Gastrocnemius medialis (tissue), 4 donors: ENCODE results near the gene DCPS. TPM values are rescaled to one million over a fixed set of nuclear protein-coding genes. Genes with fewer than 3 reads are reported as not detected.

Experiments used
- ATAC-seq, 2 donors: fragments of 150-250 bp; one replicate each; pipeline ENCODE4 v1.9.1; 2016
- DNase-seq, 2 donors: peaks; one replicate each; pipeline ENCODE4 v3.0.0-alpha.2; 2019
- H3K27ac ChIP-seq, 4 donors: fragments of 200-600 bp; sonication (generic); 1 replicate in 1 of 4; 2 replicates in 3 of 4; pipeline ENCODE4 v1.5.1; 2016 to 2018; ENCODE audit warnings: mild to moderate bottlenecking in 2 of 4, moderate library complexity in 1 of 4
- H3K27me3 ChIP-seq, 3 donors: fragments of 200-600 bp; sonication (generic) in 2 of 3; 1 replicate in 1 of 3; 2 replicates in 2 of 3; pipeline versions ENCODE4 v1.5.1 to v1.6.0; 2016 to 2019; ENCODE audit warnings: mild to moderate bottlenecking in 1 of 3, moderate library complexity in 1 of 3
- H3K36me3 ChIP-seq, 2 donors: fragments of 200-600 bp; sonication (generic) in 1 of 2; one replicate each; pipeline ENCODE4 v1.5.1; 2017 to 2018
- H3K4me1 ChIP-seq, 2 donors: fragments of 200-600 bp; sonication (generic) in 1 of 2; one replicate each; pipeline ENCODE4 v1.5.1; 2016 to 2017; ENCODE audit warnings: mild to moderate bottlenecking in 2 of 2
- H3K4me3 ChIP-seq, 4 donors: fragments of 200-600 bp; sonication (generic) in 3 of 4; 1 replicate in 1 of 4; 2 replicates in 3 of 4; pipeline ENCODE4 v1.5.1; 2016 to 2019; ENCODE audit warnings: mild to moderate bottlenecking in 2 of 4
- H3K9me3 ChIP-seq, 3 donors: fragments of 200-600 bp; sonication (generic) in 2 of 3; 1 replicate in 1 of 3; 2 replicates in 2 of 3; pipeline ENCODE4 v1.5.1; 2016 to 2019
- POLR2A ChIP-seq, 2 donors: fragments of 450-650 bp; IDR thresholded peaks; one replicate each; pipeline ENCODE4 v1.6.1; 2017; ENCODE audit warnings: antibody characterized with exemption in 2 of 2, mild to moderate bottlenecking in 2 of 2, moderate library complexity in 2 of 2
- in situ Hi-C, 4 donors: fragments of 200-750 bp; cut with MboI; loops; one replicate each; pipeline versions ENCODE4 v1.15.0 to v1.8.0; 2017; ENCODE audit warnings: low sequenced_read_pairs in 4 of 4
- intact Hi-C: fragments of 100-400 bp; cut with DNase I; formaldehyde crosslinking; loops from one replicate; pipeline ENCODE4 v1.15.1; 2023; ENCODE audit warnings: low total_unique reads
- total RNA-seq, 4 donors: library from RNA; depleted of rRNA; stranded (reverse); fragments of >200 nt; gene quantifications; one replicate each; pipeline versions ENCODE4 v1.1.0 to v1.2.3, GENCODE V29; 2016
- TF ChIP-seq, protein P1 (sequence below), 5 experiments: fragments of 450-650 bp in 3 of 5; fragments of 200-600 bp in 2 of 5; sonication (generic) in 2 of 5; IDR thresholded peaks in 4 of 5; conservative IDR thresholded peaks in 1 of 5; 1 replicate in 4 of 5; 2 replicates in 1 of 5; pipeline ENCODE4 v1.5.1; 2016 to 2019; ENCODE audit warnings: antibody characterized with exemption in 5 of 5, mild to moderate bottlenecking in 3 of 5, moderate library complexity in 3 of 5

The DCPS gene
- total RNA-seq, 4 donors from 2014 or later, result 9.8 to 23.1 (median 11.5) TPM

DNA sequence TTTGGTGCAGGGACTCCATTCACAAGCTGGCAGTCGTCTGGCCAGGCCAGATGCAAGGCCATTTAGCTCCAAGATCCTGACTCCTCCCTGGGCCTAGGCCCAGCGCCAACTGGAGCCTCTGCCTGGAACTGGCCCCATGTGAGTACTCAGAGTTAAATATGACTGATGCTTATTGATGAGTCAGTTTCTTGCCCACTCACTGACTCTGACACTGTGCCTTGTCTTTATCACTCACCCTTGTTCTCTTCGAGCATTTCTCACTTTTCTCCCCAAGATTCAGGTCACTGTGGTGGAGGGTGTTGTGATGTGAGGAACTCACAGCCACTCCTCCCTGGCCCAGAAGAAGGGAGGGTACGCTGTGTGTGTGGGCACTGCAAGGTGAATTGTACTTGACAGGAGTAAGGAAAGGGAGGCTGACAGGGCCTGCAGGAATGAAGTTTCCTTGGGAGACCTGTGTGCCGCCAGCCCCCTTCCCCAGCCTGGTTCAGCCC lies 28.4 kb downstream of the DCPS start:
- peak; percentile 45 to 79 for DNase-seq
- TF ChIP-seq, protein P1, sequence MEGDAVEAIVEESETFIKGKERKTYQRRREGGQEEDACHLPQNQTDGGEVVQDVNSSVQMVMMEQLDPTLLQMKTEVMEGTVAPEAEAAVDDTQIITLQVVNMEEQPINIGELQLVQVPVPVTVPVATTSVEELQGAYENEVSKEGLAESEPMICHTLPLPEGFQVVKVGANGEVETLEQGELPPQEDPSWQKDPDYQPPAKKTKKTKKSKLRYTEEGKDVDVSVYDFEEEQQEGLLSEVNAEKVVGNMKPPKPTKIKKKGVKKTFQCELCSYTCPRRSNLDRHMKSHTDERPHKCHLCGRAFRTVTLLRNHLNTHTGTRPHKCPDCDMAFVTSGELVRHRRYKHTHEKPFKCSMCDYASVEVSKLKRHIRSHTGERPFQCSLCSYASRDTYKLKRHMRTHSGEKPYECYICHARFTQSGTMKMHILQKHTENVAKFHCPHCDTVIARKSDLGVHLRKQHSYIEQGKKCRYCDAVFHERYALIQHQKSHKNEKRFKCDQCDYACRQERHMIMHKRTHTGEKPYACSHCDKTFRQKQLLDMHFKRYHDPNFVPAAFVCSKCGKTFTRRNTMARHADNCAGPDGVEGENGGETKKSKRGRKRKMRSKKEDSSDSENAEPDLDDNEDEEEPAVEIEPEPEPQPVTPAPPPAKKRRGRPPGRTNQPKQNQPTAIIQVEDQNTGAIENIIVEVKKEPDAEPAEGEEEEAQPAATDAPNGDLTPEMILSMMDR (IDR thresholded peaks at IDR 0.05 in 4 of 5, conservative IDR thresholded peaks at IDR 0.05 in 1 of 5), result no peak
- TF ChIP-seq POLR2A (IDR thresholded peaks at IDR 0.05), result no peak
- H3K27me3 ChIP-seq, result no peaks in the 10 kb centered on the region
- intact Hi-C loops (no loop called here), in situ Hi-C loops (no loop called here)
- H3K4me1 ChIP-seq, result peaks cover 10 to 30% of the 10 kb centered on the region in 2 donors
- peak overlapping the region in 3 of 4 donors; percentile 24 to 60 (median 55) for H3K27ac ChIP-seq
- H3K9me3 ChIP-seq, result no peaks in the 10 kb centered on the region
- no peaks in the 10 kb centered on the region for H3K36me3 ChIP-seq
- ATAC-seq, result peak; percentile 84 to 85
- H3K4me3 ChIP-seq, result no peak overlapping the region

GRCh38 chr11:126333142-126333541 lies 29.3 kb downstream of the DCPS start:
- ATAC-seq (peak in 1 of 2 donors; percentile 21), DNase-seq (no peak)
- Histone ChIP-seq H3K9me3 (no peaks in the 10 kb centered on the region), H3K27ac (no peak overlapping the region), H3K36me3 (no peaks in the 10 kb centered on the region), H3K27me3 (no peaks in the 10 kb centered on the region), H3K4me3 (no peak overlapping the region), H3K4me1 (peaks cover 10 to 30% of the 10 kb centered on the region in 2 donors)
- in situ Hi-C loops (no loop called here), intact Hi-C loops (no loop called here)
- no peak for TF ChIP-seq POLR2A (IDR thresholded peaks at IDR 0.05)
- TF ChIP-seq, protein P1 (IDR thresholded peaks at IDR 0.05 in 4 of 5, conservative IDR thresholded peaks at IDR 0.05 in 1 of 5), result no peak

- no peak for DNase-seq
These were observed 31.0 kb downstream of the DCPS start for GRCh38 chr11:126334659-126335462.

GRCh38 chr11:126335463-126335760 lies 31.6 kb downstream of the DCPS start:
- DNase-seq, result peak; percentile 45 to 56
- peak in 1 of 2 donors; percentile 71 for ATAC-seq
- Histone ChIP-seq H3K27ac (peak overlapping the region in 1 of 4 donors; percentile 69), H3K36me3 (peaks cover 0 to 12% of the 10 kb centered on the region in 2 donors), H3K27me3 (no peaks in the 10 kb centered on the region), H3K4me1 (peaks cover 21 to 38% of the 10 kb centered on the region in 2 donors), H3K9me3 (no peaks in the 10 kb centered on the region), H3K4me3 (no peak overlapping the region)
- intact Hi-C loops (no loop called here), in situ Hi-C loops (no loop called here)
- TF ChIP-seq POLR2A (IDR thresholded peaks at IDR 0.05), result no peak
- TF ChIP-seq, protein P1 (IDR thresholded peaks at IDR 0.05 in 4 of 5, conservative IDR thresholded peaks at IDR 0.05 in 1 of 5), result no peak

More at GRCh38 chr11:126334659-126335462, 31.0 kb downstream of the DCPS start:
- Histone ChIP-seq H3K4me3 (no peak overlapping the region), H3K27me3 (no peaks in the 10 kb centered on the region), H3K9me3 (no peaks in the 10 kb centered on the region), H3K27ac (peak overlapping the region in 2 of 4 donors; percentile 54 to 69), H3K36me3 (peaks cover 0 to 12% of the 10 kb centered on the region in 2 donors), H3K4me1 (peaks cover 16 to 34% of the 10 kb centered on the region in 2 donors)
- peak in 1 of 2 donors; percentile 48 for ATAC-seq
- intact Hi-C loops (no loop called here), in situ Hi-C loops (no loop called here)
- no peak for TF ChIP-seq POLR2A (IDR thresholded peaks at IDR 0.05)
- TF ChIP-seq, protein P1 (IDR thresholded peaks at IDR 0.05 in 4 of 5, conservative IDR thresholded peaks at IDR 0.05 in 1 of 5), result no peak
